GM19468 (cell line): ENCODE data around the gene ZNF207.
"Not testable (repeated sequence)": the region's sequence is repeated elsewhere in the genome, so short reads cannot be mapped to it uniquely, and the experiment has no call there.

Experiments used
- ATAC-seq: cut with Tn5 transposase; IDR thresholded peaks from one replicate; pipeline ENCODE4 v1.9.1; 2021; ENCODE audit warnings: mild to moderate bottlenecking, moderate library complexity, moderate number of reproducible peaks; ENCODE audit not compliant: unreplicated experiment; ENCODE audit errors: extremely low read depth

The ZNF207 gene

GRCh38 chr17:32349854-32350665 is at the start of gene ZNF207:
Gene ZNF207 (plus strand): TSS chr17:32350157. CDS start chr17:32350286, 129 bp downstream.
- peak; percentile 99 for ATAC-seq

GRCh38 chr17:32302037-32302436 is 47.9 kb upstream of the ZNF207 start:
- no peak for ATAC-seq

- no peak for ATAC-seq
Observed at GRCh38 chr17:32302860-32303649, 46.9 kb upstream of the ZNF207 start.

- ATAC-seq: no peak
Observed at GRCh38 chr17:32303781-32304288, 46.1 kb upstream of the ZNF207 start.

- ATAC-seq: no peak
Observed at GRCh38 chr17:32305049-32305448, 44.9 kb upstream of the ZNF207 start.

- ATAC-seq: no peak
Observed at GRCh38 chr17:32307658-32308057, 42.3 kb upstream of the ZNF207 start.

- no peak for ATAC-seq
Observed at GRCh38 chr17:32311028-32311536, 38.9 kb upstream of the ZNF207 start.

GRCh38 chr17:32314636-32315035 is 35.3 kb upstream of the ZNF207 start:
- ATAC-seq: no peak

GRCh38 chr17:32315171-32315570 is 34.8 kb upstream of the ZNF207 start:
- ATAC-seq: no peak

GRCh38 chr17:32316653-32317052 is 33.3 kb upstream of the ZNF207 start:
- ATAC-seq: not testable (repeated sequence)

GRCh38 chr17:32317353-32317752 is 32.6 kb upstream of the ZNF207 start:
- ATAC-seq: no peak

- no peak for ATAC-seq
Observed at GRCh38 chr17:32318071-32318470, 31.9 kb upstream of the ZNF207 start.

GRCh38 chr17:32319548-32319905 is 30.4 kb upstream of the ZNF207 start:
- ATAC-seq: no peak

- ATAC-seq: not testable (repeated sequence)
Observed at GRCh38 chr17:32320080-32320479, 29.9 kb upstream of the ZNF207 start.

GRCh38 chr17:32320847-32321246 is 29.1 kb upstream of the ZNF207 start:
- no peak for ATAC-seq

- no peak for ATAC-seq
Observed at GRCh38 chr17:32323046-32323445, 26.9 kb upstream of the ZNF207 start.

GRCh38 chr17:32323811-32324491 is 26.0 kb upstream of the ZNF207 start:
- no peak for ATAC-seq

GRCh38 chr17:32327911-32328310 is 22.0 kb upstream of the ZNF207 start:
- no peak for ATAC-seq

- ATAC-seq: no peak
Observed at GRCh38 chr17:32330147-32330546, 19.8 kb upstream of the ZNF207 start.

- no peak for ATAC-seq
Observed at GRCh38 chr17:32331243-32332040, 18.5 kb upstream of the ZNF207 start.
